HepG2 (cell line): ENCODE measurements around the gene DGKB. TPM values are rescaled to one million over a fixed set of nuclear protein-coding genes. Genes with fewer than 3 reads are reported as not detected.

Experiments used
- ATAC-seq: fragments of 200-7000 bp; cut with Tn5 transposase; 3 replicates; pipeline ENCODE4 v1.9.1; 2020; ENCODE audit warnings: mild to moderate bottlenecking, moderate library complexity
- BruUV-seq: library from RNA; stranded (reverse); fragments of 400-500 nt; replicated peaks from 2 replicates; lab custom pipeline; 2021; lab: Mats Ljungman, UMichigan
- CTCF ChIA-PET: fragments of 300-600 bp; formaldehyde crosslinking; extraction: SDS; loops from one replicate; lab custom pipeline; 2021; ENCODE audit warnings: low total read pairs, inconsistent platforms, low intra/inter-chr PET ratio; lab: Yijun Ruan, JAX
- POLR2A ChIA-PET: fragments of 350-600 bp; sonication (Branson Sonifier 250); formaldehyde crosslinking; loops from one replicate; lab custom pipeline; 2020; ENCODE audit warnings: antibody characterized with exemption, inconsistent platforms; lab: Yijun Ruan, JAX
- DNase-seq: peaks from one replicate; pipeline ENCODE4 v3.0.0-alpha.2; 2015; ENCODE audit warnings: low spot score
- FAIRE-seq: peaks from 3 replicates; lab custom pipeline; 2011; peaks lifted over from hg19 to GRCh38; lab: Jason Lieb, UNC
- H2AFZ ChIP-seq: one replicate; pipeline ENCODE4 v1.6.1; 2011; ENCODE audit warnings: low read length, inconsistent platforms
- H3K27ac ChIP-seq: fragments of 300-600 bp; 3 replicates; pipeline ENCODE4 v1.8.0; 2011; ENCODE audit warnings: mixed run types, mild to moderate bottlenecking, mixed read lengths, low read length, inconsistent platforms; ENCODE audit not compliant: insufficient read depth; ENCODE audit errors: extremely low read length
- H3K27me3 ChIP-seq, 2 experiments: fragments of 200-600 bp in 1 of 2; 2 replicates in 1 of 2; 3 replicates in 1 of 2; pipeline versions ENCODE4 v1.6.0 to v1.8.0; 2011; ENCODE audit warnings: low read length in 2 of 2, mild to moderate bottlenecking in 2 of 2, moderate library complexity in 2 of 2, inconsistent platforms in 1 of 2; ENCODE audit not compliant: insufficient read depth in 2 of 2, control insufficient read depth in 1 of 2
- H3K36me3 ChIP-seq, 2 experiments: fragments of 200-600 bp in 1 of 2; replicated peaks in 1 of 2; 2 replicates in 1 of 2; 3 replicates in 1 of 2; pipeline versions ENCODE4 v1.5.1 to v1.8.0; 2011; ENCODE audit warnings: low read length in 2 of 2, inconsistent platforms in 1 of 2; ENCODE audit not compliant: insufficient read depth in 2 of 2, control insufficient read depth in 1 of 2
- H3K4me1 ChIP-seq: 2 replicates; pipeline ENCODE4 v1.5.1; 2012; ENCODE audit warnings: low read length, inconsistent platforms; ENCODE audit not compliant: insufficient read depth
- H3K4me2 ChIP-seq: 2 replicates; pipeline ENCODE4 v1.6.0; 2011; ENCODE audit warnings: low read depth, low read length, inconsistent platforms
- H3K4me3 ChIP-seq, 3 experiments: fragments of 200-600 bp in 1 of 3; sonication (generic), shearing (Covaris generic) in 1 of 3; replicated peaks in 1 of 3; 2 replicates each; pipeline ENCODE4 v1.5.1; 2011 to 2016; ENCODE audit warnings: low read length in 3 of 3, inconsistent platforms in 2 of 3, low read depth in 2 of 3, mild to moderate bottlenecking in 2 of 3, control low read depth in 1 of 3, mixed read lengths in 1 of 3; ENCODE audit not compliant: insufficient read depth in 1 of 3
- H3K79me2 ChIP-seq: one replicate; pipeline ENCODE4 v1.6.1; 2011; ENCODE audit warnings: low read length, inconsistent platforms; ENCODE audit not compliant: insufficient read depth
- H3K9ac ChIP-seq: 2 replicates; pipeline ENCODE4 v1.6.0; 2011; ENCODE audit warnings: mild to moderate bottlenecking, low read depth, low read length, inconsistent platforms; ENCODE audit not compliant: insufficient read depth
- H3K9me3 ChIP-seq: 2 replicates; pipeline ENCODE4 v1.5.1; 2012; ENCODE audit warnings: mild to moderate bottlenecking, low read length
- H4K20me1 ChIP-seq: 2 replicates; pipeline ENCODE4 v1.6.0; 2011; ENCODE audit warnings: inconsistent platforms, mild to moderate bottlenecking, low read length, moderate library complexity; ENCODE audit not compliant: insufficient read depth
- HDAC1 ChIP-seq: sonication (generic); formaldehyde crosslinking; IDR thresholded peaks from 2 replicates; pipeline ENCODE4 v1.5.1; 2020; ENCODE audit warnings: mild to moderate bottlenecking, missing genetic modification reagents
- KDM4B ChIP-seq: sonication (generic); formaldehyde crosslinking; IDR thresholded peaks from 2 replicates; pipeline ENCODE4 v1.4.0; 2020; ENCODE audit warnings: missing genetic modification reagents
- MAFF ChIP-seq: IDR thresholded peaks from 2 replicates; pipeline ENCODE4 v1.6.1; 2011; ENCODE audit warnings: low read depth, low read length, improper control_type of control experiment
- MAFK ChIP-seq, 2 experiments: IDR thresholded peaks in 1 of 2; conservative IDR thresholded peaks in 1 of 2; 2 replicates each; pipeline ENCODE4 v1.6.1; 2011; ENCODE audit warnings: improper control_type of control experiment in 2 of 2, low read length in 2 of 2
- NCOR1 ChIP-seq: fragments of 200-600 bp; sonication (generic); IDR thresholded peaks from 2 replicates; pipeline ENCODE4 v1.7.0; 2017; ENCODE audit warnings: antibody characterized with exemption, low read length, borderline replicate concordance
- PAWR ChIP-seq: sonication (generic); formaldehyde crosslinking; IDR thresholded peaks from 2 replicates; pipeline ENCODE4 v1.4.0; 2020; ENCODE audit warnings: missing genetic modification reagents, mild to moderate bottlenecking, borderline replicate concordance
- ZFX ChIP-seq: sonication (generic); formaldehyde crosslinking; IDR thresholded peaks from 2 replicates; pipeline ENCODE4 v1.4.0; 2020; ENCODE audit warnings: mild to moderate bottlenecking, low read depth, missing genetic modification reagents, moderate library complexity
- ZNF260 ChIP-seq: sonication (generic); formaldehyde crosslinking; IDR thresholded peaks from 2 replicates; pipeline ENCODE4 v1.4.0; 2020; ENCODE audit warnings: missing genetic modification reagents, low read depth, mild to moderate bottlenecking, borderline replicate concordance
- ZNF644 ChIP-seq: IDR thresholded peaks from 2 replicates; pipeline ENCODE4 v1.6.1; 2016; ENCODE audit warnings: low read depth
- WGBS: methylation state at CpG from one replicate; pipeline ENCODE4 v1.1.6; 2017; ENCODE audit warnings: low lambda C conversion rate; 5-methylcytosine and 5-hydroxymethylcytosine counted together
- in situ Hi-C: cut with HindIII; loops from 2 replicates; pipeline ENCODE4 v1.10.0; 2017; ENCODE audit warnings: low pct_unique_long_range_greater_than_20kb; ENCODE audit not compliant: extremely low pct_ligation_motif_present
- intact Hi-C: fragments of 100-400 bp; cut with micrococcal nuclease; formaldehyde crosslinking; loops from one replicate; pipeline ENCODE4 v1.10.0; 2022; ENCODE audit not compliant: unreplicated experiment
- polyA plus RNA-seq, 8 experiments: library from polyadenylated mRNA; depleted of rRNA in 3 of 8; stranded (reverse) in 7 of 8; unstranded in 1 of 8; fragments of >200 nt; fragmentation: Illumina TruSeq in 4 of 8; extraction: Trizol in 4 of 8; gene quantifications; 2 replicates each; pipeline versions ENCODE4 v1.2.1 to v1.2.3, GENCODE V29; 2011 to 2016; ENCODE audit warnings: low read depth in 4 of 8, missing spikeins in 1 of 8, mixed read lengths in 1 of 8; ENCODE audit not compliant: insufficient read depth in 1 of 8
- total RNA-seq, 5 experiments: library from RNA; depleted of rRNA; stranded (reverse); fragments of >200 nt; fragmentation: Illumina TruSeq; extraction: Trizol; gene quantifications; 2 replicates each; pipeline ENCODE4 v1.2.3, GENCODE V29; 2016; ENCODE audit warnings: low read depth in 1 of 5
- TF ChIP-seq, protein P1 (sequence below): sonication (generic); formaldehyde crosslinking; IDR thresholded peaks from 2 replicates; pipeline ENCODE4 v1.8.1; 2023; ENCODE audit warnings: mild to moderate bottlenecking, missing genetic modification reagents, borderline replicate concordance

DGKB gene
- total and polyA plus RNA-seq, 2 of the 13 experiments (the other 11 are each of a cell fraction or from before 2014, with no cell fraction given), result not detected

DNA sequence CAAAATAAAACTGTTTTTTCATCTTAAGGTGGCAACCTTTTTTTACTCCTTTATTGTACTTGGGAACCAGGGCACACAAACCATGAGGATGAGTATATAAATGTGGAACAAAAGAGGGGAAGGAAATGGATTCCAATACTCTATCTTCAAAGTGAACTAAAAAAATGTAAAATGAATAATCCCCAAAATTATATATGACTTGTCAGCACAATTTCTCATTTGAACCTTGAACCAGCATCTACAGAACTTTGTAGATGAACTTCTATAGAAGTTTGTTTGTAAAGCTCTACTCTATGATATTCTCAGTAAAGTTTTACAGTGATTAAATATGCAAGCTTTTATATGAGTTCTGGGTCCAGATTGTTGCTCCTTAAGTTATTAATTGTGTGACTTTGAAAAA, 694.8 kb downstream of the DGKB start:
- Histone ChIP-seq H3K36me3 (no peaks in the 10 kb centered on the region), H3K4me1 (no peaks in the 10 kb centered on the region), H3K79me2 (no peaks in the 10 kb centered on the region), H4K20me1 (no peaks in the 10 kb centered on the region), H3K9me3 (peaks cover 89% of the 10 kb centered on the region), H3K4me2 (no peak overlapping the region), H3K4me3 (no peak overlapping the region), H3K27ac (no peak overlapping the region), H3K27me3 (no peaks in the 10 kb centered on the region), H2AFZ (no peak overlapping the region), H3K9ac (no peak overlapping the region)
- ChIA-PET CTCF (no interaction called here), POLR2A (no interaction called here)
- no TSS peak for BruUV-seq
- in situ Hi-C loops, result no loop called here
- no peak for DNase-seq
- intact Hi-C loops, result no loop called here
- no peak for ATAC-seq
- FAIRE-seq, result no peak
- peak; percentile 45; the same call in 1 of the 2 replicates for TF ChIP-seq MAFF
- TF ChIP-seq, protein P1, sequence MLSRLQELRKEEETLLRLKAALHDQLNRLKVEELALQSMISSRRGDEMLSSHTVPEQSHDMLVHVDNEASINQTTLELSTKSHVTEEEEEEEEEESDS, result no peak
- TF ChIP-seq MAFK (conservative IDR thresholded peaks at IDR 0.05 in 1 of 2, IDR thresholded peaks at IDR 0.05 in 1 of 2; ENCODE audit: low read length in 2 of 2), result peak; percentile 23 to 75; a peak in 3 of 4 replicates
- no peak for TF ChIP-seq ZNF644 (CRISPR knock-in tag)

GRCh38 chr7:14207138-14207537, 695.4 kb downstream of the DGKB start:
- no peak overlapping the region for H3K9ac ChIP-seq
- no peak for ATAC-seq
- H3K4me2 ChIP-seq, result no peak overlapping the region
- TF ChIP-seq NCOR1 (no peak), ZFX (CRISPR knock-in tag) (no peak), KDM4B (CRISPR knock-in tag) (no peak), HDAC1 (CRISPR knock-in tag) (no peak), ZNF260 (CRISPR knock-in tag) (no peak), PAWR (CRISPR knock-in tag) (no peak)
- TF ChIP-seq, all 625 proteins: peak for 0
- ChIA-PET POLR2A (no interaction called here), CTCF (no interaction called here)
- no peaks in the 10 kb centered on the region for H3K36me3 ChIP-seq
- H4K20me1 ChIP-seq, result no peaks in the 10 kb centered on the region
- no peaks in the 10 kb centered on the region for H3K27me3 ChIP-seq
- intact Hi-C loops, result no loop called here
- peaks cover 86% of the 10 kb centered on the region for H3K9me3 ChIP-seq
- in situ Hi-C loops, result no loop called here
- H3K27ac ChIP-seq, result no peak overlapping the region
- no peaks in the 10 kb centered on the region for H3K79me2 ChIP-seq
- H2AFZ ChIP-seq, result no peak overlapping the region
- no peak overlapping the region for H3K4me3 ChIP-seq
- FAIRE-seq (no peak), DNase-seq (no peak)
- H3K4me1 ChIP-seq, result no peaks in the 10 kb centered on the region
- no TSS peak for BruUV-seq
- 8% methylated on average over 4 of the region's 4 CpGs for WGBS
